Stimulated activated CD8-positive, alpha-beta memory T cell treated with anti-CD3 and anti-CD28 coated beads, Interleukin-12 subunit alpha, Interleukin-12 subunit beta, amount 100 ng/mL, for 24 hours (primary cell): ENCODE results near the gene SLC45A1.

Experiments
- DNase-seq: peaks from one replicate; pipeline ENCODE4 v3.0.0-alpha.2; 2020; ENCODE audit errors: extremely low read depth

SLC45A1 gene

GRCh38 chr1:8384577-8384976, 66.7 kb downstream of the SLC45A1 start:
- DNase-seq = no peak

- no peak for DNase-seq
Observed at GRCh38 chr1:8386247-8386646, 68.3 kb downstream of the SLC45A1 start.

- no peak for DNase-seq
Observed at GRCh38 chr1:8388732-8389562, 71.0 kb downstream of the SLC45A1 start.

GRCh38 chr1:8389958-8390535, 72.1 kb downstream of the SLC45A1 start:
- no peak for DNase-seq

- no peak for DNase-seq
Observed at GRCh38 chr1:8390707-8391106, 72.8 kb downstream of the SLC45A1 start.

- no peak for DNase-seq
Observed at GRCh38 chr1:8392522-8392921, 74.6 kb downstream of the SLC45A1 start.
